K562 (cell line): ENCODE measurements around the gene EDEM2. TPM values are rescaled to one million over a fixed set of nuclear protein-coding genes. Genes with fewer than 3 reads are reported as not detected.

Source experiments
- ATAC-seq: fragments of 200-7000 bp; cut with Tn5 transposase; 3 replicates; pipeline ENCODE4 v1.9.1; 2020; ENCODE audit warnings: moderate library complexity
- BruUV-seq: library from RNA; stranded (reverse); fragments of 400-500 nt; replicated peaks from 2 replicates; lab custom pipeline; 2021; lab: Mats Ljungman, UMichigan
- CTCF ChIA-PET: fragments of 300-600 bp; formaldehyde crosslinking; extraction: SDS; loops from one replicate; lab custom pipeline; 2021; ENCODE audit warnings: low intra/inter-chr PET ratio; lab: Yijun Ruan, JAX
- POLR2A ChIA-PET: fragments of 300-600, 350-650 bp; sonication (Branson Sonifier 250); formaldehyde crosslinking; extraction: SDS; loops from one replicate; lab custom pipeline; 2021; ENCODE audit warnings: antibody characterized with exemption, inconsistent platforms; lab: Yijun Ruan, JAX
- DNase-seq, 4 experiments: peaks; one replicate each; pipeline versions ENCODE4 v3.0.0 to v3.0.0-alpha.2; 2011 to 2018; ENCODE audit warnings: low spot score in 3 of 4, mixed read lengths in 3 of 4; ENCODE audit errors: extremely low read depth in 1 of 4
- FAIRE-seq: peaks from 2 replicates; lab custom pipeline; 2011; peaks lifted over from hg19 to GRCh38; lab: Jason Lieb, UNC
- H2AFZ ChIP-seq: 2 replicates; pipeline ENCODE4 v1.6.0; 2011; ENCODE audit warnings: low read depth, low read length, control low read depth, inconsistent platforms
- H3K27ac ChIP-seq: fragments of 200-600 bp; 3 replicates; pipeline ENCODE4 v1.8.0; 2011; ENCODE audit warnings: low read depth, mild to moderate bottlenecking, control low read depth, inconsistent platforms, low read length, moderate library complexity, mixed read lengths; ENCODE audit errors: extremely low read depth
- H3K27me3 ChIP-seq, 2 experiments: fragments of 300-600 bp in 1 of 2; 2 replicates in 1 of 2; 3 replicates in 1 of 2; pipeline versions ENCODE4 v1.6.0 to v1.8.0; 2011; ENCODE audit warnings: inconsistent platforms in 2 of 2, low read length in 2 of 2, mild to moderate bottlenecking in 1 of 2, mixed read lengths in 1 of 2, moderate library complexity in 1 of 2; ENCODE audit not compliant: control insufficient read depth in 2 of 2, insufficient read depth in 2 of 2
- H3K36me3 ChIP-seq: fragments of 300-600 bp; 3 replicates; pipeline ENCODE4 v1.8.0; 2011; ENCODE audit warnings: mild to moderate bottlenecking, low read length, inconsistent platforms; ENCODE audit not compliant: control insufficient read depth, insufficient read depth
- H3K4me1 ChIP-seq, 2 experiments: fragments of 200-600 bp in 1 of 2; replicated peaks in 1 of 2; 2 replicates in 1 of 2; 3 replicates in 1 of 2; pipeline versions ENCODE4 v1.5.1 to v1.8.0; 2011; ENCODE audit warnings: inconsistent platforms in 2 of 2, low read length in 2 of 2, mild to moderate bottlenecking in 1 of 2, mixed read lengths in 1 of 2, moderate library complexity in 1 of 2; ENCODE audit not compliant: control insufficient read depth in 2 of 2, insufficient read depth in 2 of 2
- H3K4me2 ChIP-seq: 2 replicates; pipeline ENCODE4 v1.6.1; 2011; ENCODE audit warnings: low read length, control low read depth, inconsistent platforms, mixed read lengths; ENCODE audit not compliant: insufficient read depth
- H3K4me3 ChIP-seq: fragments of 200-600 bp; sonication (generic), shearing (Covaris generic); 2 replicates; pipeline ENCODE4 v1.5.1; 2016; ENCODE audit warnings: control low read depth, inconsistent platforms
- H3K79me2 ChIP-seq: fragments of 200-600 bp; 3 replicates; pipeline ENCODE4 v1.8.0; 2011; ENCODE audit warnings: low read length, inconsistent platforms; ENCODE audit not compliant: control insufficient read depth, insufficient read depth
- H3K9ac ChIP-seq, 2 experiments: 2 replicates each; pipeline versions ENCODE4 v1.6.0 to v1.6.1; 2011; ENCODE audit warnings: low read depth in 2 of 2, low read length in 2 of 2, control low read depth in 1 of 2, inconsistent platforms in 1 of 2, mild to moderate bottlenecking in 1 of 2, mixed read lengths in 1 of 2; ENCODE audit not compliant: insufficient read depth in 1 of 2
- H3K9me1 ChIP-seq: one replicate; pipeline ENCODE4 v1.6.0; 2011; ENCODE audit warnings: inconsistent platforms, mild to moderate bottlenecking, low read length, moderate library complexity; ENCODE audit not compliant: control insufficient read depth, insufficient read depth
- H3K9me3 ChIP-seq: replicated peaks from 2 replicates; pipeline ENCODE4 v1.5.1; 2011; ENCODE audit warnings: low read depth, low read length, inconsistent platforms; ENCODE audit not compliant: control insufficient read depth, insufficient read depth
- H4K20me1 ChIP-seq: replicated peaks from 2 replicates; pipeline ENCODE4 v1.6.1; 2011; ENCODE audit warnings: low read length, inconsistent platforms, mixed read lengths; ENCODE audit not compliant: control insufficient read depth, insufficient read depth
- DDX20 ChIP-seq: fragments of 450-650 bp; IDR thresholded peaks from 2 replicates; pipeline ENCODE4 v1.6.1; 2016; ENCODE audit warnings: missing genetic modification characterization, low read depth, mild to moderate bottlenecking, missing compliant biosample characterization, moderate library complexity
- MAZ ChIP-seq, 2 experiments: fragments of 450-650 bp in 1 of 2; sonication (generic) in 1 of 2; formaldehyde crosslinking; IDR thresholded peaks in 1 of 2; conservative IDR thresholded peaks in 1 of 2; 2 replicates each; pipeline versions ENCODE4 v1.4.0 to v1.5.0; 2020; ENCODE audit warnings: mild to moderate bottlenecking in 1 of 2, missing genetic modification reagents in 1 of 2
- PTRF ChIP-seq: fragments of 450-650 bp; IDR thresholded peaks from 2 replicates; pipeline ENCODE4 v1.6.1; 2016; ENCODE audit warnings: mild to moderate bottlenecking, missing genetic modification characterization, missing compliant biosample characterization
- ZNF124 ChIP-seq: sonication (generic); formaldehyde crosslinking; IDR thresholded peaks from 2 replicates; pipeline ENCODE4 v1.8.1; 2022; ENCODE audit warnings: missing genetic modification reagents
- ZNF197 ChIP-seq: fragments of 200-800 bp; sonication (Bioruptor generic); IDR thresholded peaks from 2 replicates; pipeline ENCODE4 v1.6.1; 2016; ENCODE audit warnings: low read depth, missing genetic modification characterization, missing compliant biosample characterization
- ZNF444 ChIP-seq: fragments of 250-450 bp; sonication (Bioruptor Pico); IDR thresholded peaks from 2 replicates; pipeline ENCODE4 v1.4.0; 2020; ENCODE audit warnings: mild to moderate bottlenecking, moderate library complexity
- ZNF592 ChIP-seq: fragments of 450-650 bp; IDR thresholded peaks from 2 replicates; pipeline ENCODE4 v1.6.1; 2017; ENCODE audit warnings: antibody characterized with exemption, mild to moderate bottlenecking
- WGBS: fragments of 100-300 bp; shearing (Covaris generic); methylation state at CpG from one replicate; pipeline ENCODE4 v1.1.6; 2016; ENCODE audit warnings: low coverage, mixed read lengths; ENCODE audit not compliant: insufficient coverage; ENCODE audit errors: missing lambda C conversion rate; 5-methylcytosine and 5-hydroxymethylcytosine counted together
- in situ Hi-C: fragments of 300-500 bp; cut with MboI; formaldehyde crosslinking; loops from 4 replicates; pipeline ENCODE4 v1.15.0; 2018; ENCODE audit warnings: inconsistent platforms, mixed read lengths
- intact Hi-C: fragments of 100-400 bp; cut with micrococcal nuclease; formaldehyde crosslinking; loops from 2 replicates; pipeline ENCODE4 v1.14.2; 2022
- polyA plus RNA-seq, 8 experiments: library from polyadenylated mRNA; depleted of rRNA in 4 of 8; stranded (reverse) in 5 of 8; unstranded in 3 of 8; fragments of >200 nt; fragmentation: Nextera tagmentation in 2 of 8; fragmentation: Illumina TruSeq in 1 of 8; extraction: Ambion mirVana in 2 of 8; extraction: Trizol in 1 of 8; gene quantifications; 2 replicates each; pipeline versions ENCODE4 v1.2.1 to v1.2.3, GENCODE V29; 2011 to 2014; ENCODE audit warnings: inconsistent platforms in 1 of 8, missing spikeins in 1 of 8
- total RNA-seq, 7 experiments: library from RNA; depleted of rRNA in 6 of 7; stranded (reverse); fragments of >200 nt in 6 of 7; fragmentation: Illumina TruSeq in 2 of 7; extraction: Trizol in 2 of 7; gene quantifications; 2 replicates each; pipeline versions ENCODE4 v1.2.1 to v1.2.3, GENCODE V29; 2011 to 2021; ENCODE audit warnings: low replicate concordance in 1 of 7

The EDEM2 gene
- total and polyA plus RNA-seq, 9 of the 15 experiments (the other 6 are each of a cell fraction or from before 2014, with no cell fraction given): 6.9 to 11.0 (median 9.7) TPM

- Histone ChIP-seq H2AFZ (no peak overlapping the region), H3K4me3 (no peak overlapping the region), H3K4me1 (peaks cover 9 to 15% of the 10 kb centered on the region in 2 experiments; a peak in 3 of 5 replicates), H3K27me3 (no peaks in the 10 kb centered on the region), H3K27ac (no peak overlapping the region), H3K9ac (no peak overlapping the region), H3K4me2 (no peak overlapping the region), H4K20me1 (no peaks in the 10 kb centered on the region), H3K9me1 (no peaks in the 10 kb centered on the region), H3K79me2 (peaks cover 9% of the 10 kb centered on the region), H3K36me3 (no peaks in the 10 kb centered on the region)
- FAIRE-seq: no peak
- in situ Hi-C loops (no loop called here), intact Hi-C loops (no loop called here)
- no peak for ATAC-seq
- DNase-seq: no peak
- no TSS peak for BruUV-seq
- POLR2A ChIA-PET: no interaction called here
- WGBS: 50% methylated on average over 6 of the region's 6 CpGs
- TF ChIP-seq ZNF124 (CRISPR knock-in tag) (no peak), PTRF (tag) (no peak), ZNF592 (no peak), ZNF444 (CRISPR knock-in tag) (no peak), DDX20 (tag) (no peak), MAZ (CRISPR knock-in tag; conservative IDR thresholded peaks at IDR 0.05 in 1 of 2, IDR thresholded peaks at IDR 0.05 in 1 of 2) (no peak), ZNF197 (CRISPR knock-in tag) (no peak)
- TF ChIP-seq, all 486 proteins: peak for 0
- CTCF ChIA-PET: no interaction called here
- H3K9me3 ChIP-seq: no peaks in the 10 kb centered on the region
These were observed 3.9 kb upstream of the EDEM2 start for GRCh38 chr20:35150846-35151579.
